ENCODE measurements around the gene LIN9.

GRCh38 chr1:226322986-226323385 is 14.0 kb upstream of the LIN9 start:
- TF ChIP-seq CTCF (IDR thresholded peaks at IDR 0.05): no peak
- no peak for TF ChIP-seq POLR2A (IDR thresholded peaks at IDR 0.05)
- TF ChIP-seq POLR2AphosphoS5 (IDR thresholded peaks at IDR 0.05): no peak
- TF ChIP-seq EP300 (IDR thresholded peaks at IDR 0.05): no peak

All from suprapubic skin (tissue), 4 donors.